Measurements from ENCODE around the gene KIF1A. TPM values are rescaled to one million over a fixed set of nuclear protein-coding genes. Genes with fewer than 3 reads are reported as not detected.

The KIF1A gene
- total RNA-seq, 1 donor from 2014 or later = 0.89 TPM

- DNase-seq = no peak
Measured at GRCh38 chr2:240767341-240767740, 52.7 kb downstream of the KIF1A start.

- no peak for DNase-seq
Measured at GRCh38 chr2:240766072-240766471, 53.9 kb downstream of the KIF1A start.

- DNase-seq = no peak
Measured at GRCh38 chr2:240765007-240765406, 55.0 kb downstream of the KIF1A start.

DNA sequence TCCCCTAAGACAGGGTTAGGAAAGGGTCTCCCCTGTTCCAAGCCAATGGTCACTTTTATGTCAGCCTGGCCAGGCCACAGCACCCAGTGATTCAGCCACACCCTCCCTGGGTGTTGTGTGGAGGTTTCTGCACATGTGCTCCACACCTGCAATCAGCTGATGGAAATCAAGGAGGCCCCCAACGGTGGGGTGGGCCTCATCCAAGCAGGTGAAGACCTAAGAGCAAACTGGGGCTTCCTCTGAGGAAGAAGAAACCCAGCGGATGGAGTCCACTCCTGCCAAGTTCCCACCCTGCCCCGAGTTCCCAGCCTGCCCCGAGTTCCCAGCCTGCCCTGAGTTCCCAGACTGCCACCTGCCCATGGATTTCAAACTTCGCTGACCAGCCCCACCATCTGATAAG, 55.4 kb downstream of the KIF1A start:
- DNase-seq = no peak

DNA sequence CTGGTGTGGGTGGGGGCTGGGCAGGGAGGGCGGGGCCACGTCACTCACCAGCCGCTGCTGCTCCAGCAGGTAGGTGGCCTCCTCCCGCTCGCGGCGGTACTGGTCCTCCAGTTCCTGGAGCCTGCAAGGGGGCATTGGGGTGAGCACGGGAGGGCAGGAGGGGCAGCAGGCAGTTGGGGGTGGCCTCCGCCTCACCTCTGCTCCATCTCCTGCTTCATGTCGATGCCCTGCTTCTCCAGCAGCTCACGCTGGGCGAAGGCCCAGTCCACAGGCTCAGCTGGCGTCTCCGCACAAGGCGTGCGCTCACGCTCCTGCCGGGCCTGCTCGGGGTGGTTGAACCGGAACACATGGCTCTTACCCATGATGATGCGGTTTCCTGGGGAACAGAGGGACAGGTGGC, 57.0 kb downstream of the KIF1A start:
- DNase-seq = no peak

- DNase-seq = no peak
Measured at GRCh38 chr2:240762249-240762648, 57.8 kb downstream of the KIF1A start.

GRCh38 chr2:240760576-240761246, 59.3 kb downstream of the KIF1A start:
- DNase-seq = no peak

DNA sequence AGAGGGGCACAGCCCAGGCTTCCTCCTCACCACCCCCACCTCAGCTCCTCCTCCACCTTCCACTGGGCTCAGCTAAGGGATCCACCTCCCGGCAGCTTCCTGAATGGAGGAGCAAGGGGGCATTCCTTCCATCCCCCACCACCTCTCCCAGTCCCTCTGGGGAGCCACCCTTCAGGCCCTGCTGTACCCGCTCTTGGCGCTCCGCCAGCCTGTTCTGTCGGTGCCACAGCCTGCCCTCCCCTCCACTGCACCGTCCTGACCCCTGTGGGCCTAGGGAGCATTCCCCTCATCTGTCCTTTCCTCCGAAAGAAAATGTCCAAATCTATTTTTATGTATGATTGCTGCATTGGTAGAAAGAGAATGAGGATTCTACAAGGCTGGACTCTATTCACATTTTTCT, 59.9 kb downstream of the KIF1A start:
- no peak for DNase-seq

DNA sequence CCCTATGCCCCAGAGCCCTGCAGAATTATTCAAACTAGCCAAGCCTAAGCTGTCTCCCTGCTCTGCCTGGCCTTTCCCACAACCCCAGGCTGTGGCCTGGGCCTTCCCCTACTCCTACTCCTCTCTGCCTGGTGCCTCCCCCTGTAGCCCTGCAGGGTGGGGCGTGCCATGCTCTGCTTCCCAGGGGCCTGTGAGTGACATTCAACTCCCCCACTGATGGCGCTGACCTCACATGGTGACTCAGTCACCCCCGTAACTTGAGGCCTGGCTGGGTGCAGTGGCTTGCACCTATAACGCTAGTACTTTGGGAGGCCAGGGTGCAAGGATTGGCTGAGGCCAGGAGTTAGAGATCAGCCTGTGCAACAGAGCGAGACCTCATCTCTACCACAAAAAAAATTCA, 60.6 kb downstream of the KIF1A start:
- DNase-seq = no peak

DNA sequence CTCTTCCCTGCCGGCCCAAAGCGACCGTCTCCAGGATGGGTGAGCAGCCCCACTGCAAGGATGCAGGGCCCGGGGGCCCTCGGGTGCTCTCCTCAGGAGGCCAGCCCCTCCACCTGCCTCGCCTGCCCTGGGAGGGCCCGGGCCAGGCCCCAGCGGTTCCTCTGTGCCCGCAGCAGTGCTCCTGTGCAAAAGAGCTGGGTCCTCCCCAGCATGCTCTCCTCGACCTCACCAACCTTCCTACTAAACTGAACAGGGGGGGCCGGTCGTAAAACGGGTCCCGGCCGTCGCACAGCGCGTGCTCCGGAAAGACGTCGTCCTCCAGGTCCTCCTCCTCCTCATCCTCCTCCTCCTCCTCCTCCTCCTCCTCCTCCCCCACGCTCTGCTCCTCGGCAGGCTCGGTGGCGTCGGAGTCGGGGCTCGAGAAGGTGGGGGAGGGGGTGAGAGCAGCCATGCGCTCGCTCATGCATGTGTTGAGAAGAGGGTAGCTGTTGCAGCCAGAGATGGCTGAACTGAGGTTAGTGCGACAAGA, 62.9 kb downstream of the KIF1A start:
- no peak for DNase-seq

DNA sequence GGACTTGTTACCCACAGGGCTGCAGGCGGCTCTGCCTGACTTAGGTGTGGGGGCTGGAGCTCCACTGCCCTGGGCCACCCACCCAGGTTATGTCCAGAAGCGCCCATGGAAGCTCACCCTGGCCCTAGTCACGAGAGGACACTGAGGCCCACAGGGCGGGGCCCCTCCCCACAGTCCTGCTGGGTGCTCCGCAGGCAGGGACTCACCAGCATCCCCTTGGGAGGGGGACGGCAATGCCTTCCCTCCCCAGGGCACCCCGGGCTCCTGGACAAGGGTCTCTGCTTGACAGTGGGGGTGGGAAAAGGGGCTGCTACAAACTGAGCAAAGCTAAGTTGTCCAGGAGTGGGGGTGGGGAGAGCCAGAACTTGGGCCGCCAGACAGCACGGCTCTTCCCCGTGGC, 67.8 kb downstream of the KIF1A start:
- DNase-seq = no peak

DNA sequence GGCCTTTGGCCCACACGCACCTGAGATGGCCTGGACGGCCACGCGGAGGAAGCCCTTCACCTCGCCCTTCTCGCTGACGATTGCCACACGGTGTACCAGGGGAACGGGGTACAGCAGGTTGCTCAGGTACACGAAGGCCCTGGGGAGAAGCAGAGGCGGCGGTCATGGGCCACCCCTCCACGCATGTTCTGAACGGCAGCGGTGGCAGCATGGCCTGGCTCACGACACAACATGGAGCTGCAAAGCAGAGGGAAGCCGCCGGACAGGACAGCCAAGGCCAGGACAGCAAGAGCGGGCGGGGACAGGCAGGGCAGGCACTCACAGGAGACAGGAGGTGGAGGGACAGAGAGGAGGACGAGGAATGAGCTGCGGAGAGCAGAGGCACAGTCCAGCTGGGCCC, 69.6 kb downstream of the KIF1A start:
- no peak for DNase-seq

DNA sequence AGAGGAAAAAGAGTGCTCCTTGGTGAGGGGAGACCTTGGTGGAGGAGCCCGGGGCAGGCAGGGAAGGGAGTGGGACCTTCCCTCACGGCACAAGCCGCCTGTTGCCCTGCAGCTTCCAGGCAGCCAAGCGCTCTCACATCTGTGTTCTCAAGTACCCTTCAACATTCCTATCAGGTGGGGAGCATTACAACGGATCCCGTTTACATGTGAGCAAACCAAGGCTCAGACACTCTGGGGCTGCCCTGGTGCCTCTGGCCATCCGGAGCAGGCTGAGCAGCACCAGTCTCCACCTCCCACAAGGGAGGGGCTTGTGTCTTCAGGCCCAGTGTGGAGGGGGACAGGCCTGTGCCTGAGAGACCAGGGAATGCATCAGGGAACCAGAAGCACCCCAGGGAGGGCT, 70.5 kb downstream of the KIF1A start:
- DNase-seq = no peak

GRCh38 chr2:240747256-240747655, 72.8 kb downstream of the KIF1A start:
- DNase-seq = no peak

DNA sequence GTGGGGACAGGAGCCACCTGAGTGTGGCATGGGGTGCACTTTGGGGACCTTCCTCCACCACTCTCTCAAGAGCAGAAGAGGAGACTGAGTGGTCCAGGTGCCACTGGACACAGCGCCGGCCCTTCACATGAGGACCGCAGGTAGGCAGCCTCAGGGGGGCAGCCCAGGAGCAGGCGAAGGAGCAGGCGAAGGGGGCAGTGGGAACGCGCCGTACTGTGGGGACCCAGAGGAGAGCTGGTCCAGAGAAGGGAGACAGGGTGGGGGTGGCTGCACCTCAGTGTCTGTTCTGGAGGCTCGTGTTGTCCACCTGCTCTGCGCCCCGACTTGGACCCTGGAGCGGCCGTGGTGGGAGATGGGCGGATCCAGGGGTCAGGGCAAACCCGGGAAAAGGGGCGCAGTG, 73.3 kb downstream of the KIF1A start:
- DNase-seq = no peak

GRCh38 chr2:240745962-240746361, 74.1 kb downstream of the KIF1A start:
- no peak for DNase-seq

- no peak for DNase-seq
Measured at GRCh38 chr2:240745456-240745855, 74.6 kb downstream of the KIF1A start.

- DNase-seq = no peak
Measured at GRCh38 chr2:240742602-240743095, 77.4 kb downstream of the KIF1A start.

- DNase-seq = no peak
Measured at GRCh38 chr2:240741091-240741490, 78.9 kb downstream of the KIF1A start.

DNA sequence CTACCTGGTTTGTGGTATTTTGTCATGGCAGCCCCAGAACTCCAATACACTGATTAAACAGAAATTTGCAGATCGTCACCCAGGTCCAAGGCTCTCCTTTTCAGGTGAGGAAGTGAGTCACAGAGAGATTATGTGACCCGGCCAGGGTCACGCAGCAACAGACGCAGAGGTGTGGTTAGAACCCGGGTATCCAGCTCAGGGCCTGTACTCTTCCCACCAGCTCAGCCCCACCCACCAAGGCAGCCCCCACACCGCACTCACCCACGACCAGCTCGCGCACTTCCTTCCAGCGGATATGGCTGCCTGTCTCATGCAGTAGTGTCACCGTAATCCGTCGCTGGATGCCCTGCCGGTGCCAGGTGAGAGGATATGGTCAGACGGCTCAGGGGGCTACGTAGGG, 80.2 kb downstream of the KIF1A start:
- no peak for DNase-seq

DNA sequence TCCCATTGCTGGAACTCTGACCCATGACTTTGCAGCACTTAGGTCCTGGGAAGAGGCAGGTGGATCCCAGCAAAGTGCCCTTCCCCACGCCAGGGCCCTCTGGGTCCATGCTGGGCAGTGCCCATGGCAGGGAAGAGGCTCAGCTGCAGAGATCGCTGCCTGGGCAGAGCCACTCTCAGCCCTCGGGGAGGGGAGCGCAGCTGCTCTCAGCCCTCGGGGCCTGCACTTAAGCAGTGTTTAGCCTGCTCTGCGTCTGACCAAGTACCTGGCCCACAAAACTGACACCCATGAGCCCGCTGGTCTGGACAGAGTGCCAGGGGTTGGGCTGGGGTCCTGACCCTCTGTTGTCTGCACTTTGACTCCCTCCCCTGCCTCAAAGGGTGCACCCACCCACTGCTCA, 82.1 kb downstream of the KIF1A start:
- no peak for DNase-seq

GRCh38 chr2:240737512-240737911, 82.5 kb downstream of the KIF1A start:
- no peak for DNase-seq

GRCh38 chr2:240736281-240737250, 83.5 kb downstream of the KIF1A start:
- no peak for DNase-seq

Measured in skin of body (tissue), 2 donors.